ENCODE measurements around the gene PLXNA2. TPM values are rescaled to one million over a fixed set of nuclear protein-coding genes. Genes with fewer than 3 reads are reported as not detected.

Gene PLXNA2
- total RNA-seq, 1 experiment from 2014 or later: 0.89 TPM

DNA sequence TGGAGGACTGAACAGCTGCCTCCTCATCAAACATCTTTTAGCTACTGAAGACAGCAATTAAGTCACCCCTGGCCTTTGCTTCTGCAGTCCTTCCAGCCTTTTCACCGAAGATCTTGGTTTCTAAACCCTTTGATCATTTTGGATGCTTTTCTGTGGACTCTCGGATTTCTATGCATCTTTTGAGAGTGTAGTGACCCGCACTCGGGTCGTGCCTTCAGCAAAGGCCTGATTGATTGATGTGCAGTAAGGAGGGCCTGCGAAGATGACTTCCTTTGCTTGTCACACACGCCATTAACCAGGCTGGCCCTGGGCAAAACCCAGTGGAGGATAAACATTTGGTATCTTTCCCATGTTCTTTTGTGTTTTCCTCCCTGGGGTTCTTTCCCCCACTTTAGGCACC lies 175.8 kb downstream of the PLXNA2 start:
- H3K9me2 ChIP-seq (ENCODE audit: insufficient read depth): no peaks in the 10 kb centered on the region
- ATAC-seq (no peak), DNase-seq (ENCODE audit: low read depth, low spot score) (no peak)
- no peak overlapping the region for H3K4me3 ChIP-seq (replicated peaks in 1 of 2; ENCODE audit: low read depth in 1 of 2, low read length in 2 of 2)
- no peak overlapping the region for H2AFZ ChIP-seq (ENCODE audit: low read depth, low read length, poor library complexity, severe bottlenecking)
- H3K27me3 ChIP-seq (ENCODE audit: insufficient read depth, low read length): peaks cover 22% of the 10 kb centered on the region
- H4K20me1 ChIP-seq (ENCODE audit: insufficient read depth): no peaks in the 10 kb centered on the region
- H3K4me1 ChIP-seq (ENCODE audit: control insufficient read depth in 1 of 2, insufficient read depth in 2 of 2, low read length in 2 of 2): no peaks in the 10 kb centered on the region
- TF ChIP-seq CTCF (IDR thresholded peaks at IDR 0.05 in 2 of 3, conservative IDR thresholded peaks at IDR 0.05 in 1 of 3; ENCODE audit: borderline replicate concordance in 1 of 3, insufficient read depth in 1 of 3, low read depth in 2 of 3, low read length in 2 of 3) (no peak), EGR1 (IDR thresholded peaks at IDR 0.05; ENCODE audit: low read depth) (no peak), EZH2phosphoT487 (IDR thresholded peaks at IDR 0.05; ENCODE audit: borderline replicate concordance) (no peak), EZH2 (IDR thresholded peaks at IDR 0.05) (no peak), POLR2A (IDR thresholded peaks at IDR 0.05; ENCODE audit: borderline replicate concordance, extremely low read depth, insufficient read depth, insufficient read length) (no peak), ELF1 (IDR thresholded peaks at IDR 0.05; ENCODE audit: borderline replicate concordance, low read depth) (no peak), REST (IDR thresholded peaks at IDR 0.05; ENCODE audit: low read depth) (no peak), SIN3A (IDR thresholded peaks at IDR 0.05; ENCODE audit: low read depth) (no peak), YY1 (IDR thresholded peaks at IDR 0.05; ENCODE audit: extremely low read depth, insufficient replicate concordance, low read depth, low read length) (no peak), CEBPB (IDR thresholded peaks at IDR 0.05; ENCODE audit: low read depth) (no peak), ATF3 (IDR thresholded peaks at IDR 0.05) (no peak), RAD21 (IDR thresholded peaks at IDR 0.05; ENCODE audit: low read depth) (no peak), SRF (IDR thresholded peaks at IDR 0.05; ENCODE audit: low read depth) (no peak), TCF7L2 (IDR thresholded peaks at IDR 0.05; ENCODE audit: borderline replicate concordance, extremely low read depth, insufficient read depth, insufficient read length) (no peak), ZFX (IDR thresholded peaks at IDR 0.05) (no peak), JUND (IDR thresholded peaks at IDR 0.05) (no peak), FOSL1 (IDR thresholded peaks at IDR 0.05; ENCODE audit: low read depth) (no peak), CBX3 (IDR thresholded peaks at IDR 0.05; ENCODE audit: low read depth) (no peak), ZNF274 (IDR thresholded peaks at IDR 0.05; ENCODE audit: low read depth, low read length) (no peak)
- TF ChIP-seq, protein P1, sequence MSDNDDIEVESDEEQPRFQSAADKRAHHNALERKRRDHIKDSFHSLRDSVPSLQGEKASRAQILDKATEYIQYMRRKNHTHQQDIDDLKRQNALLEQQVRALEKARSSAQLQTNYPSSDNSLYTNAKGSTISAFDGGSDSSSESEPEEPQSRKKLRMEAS (IDR thresholded peaks at IDR 0.05): no peak
- ChIA-PET CTCF (no interaction called here), POLR2A (no interaction called here), RAD21 (ENCODE audit: low non-redundant PET in 1 of 2, low total read pairs in 2 of 2, uncharacterized antibody in 2 of 2, unreplicated experiment in 2 of 2) (no interaction called here)
- no peaks in the 10 kb centered on the region for H3K9me3 ChIP-seq (ENCODE audit: control insufficient read depth in 1 of 2, insufficient read depth in 1 of 2, low read depth in 1 of 2, low read length in 2 of 2)
- no TSS peak for BruUV-seq (replicated peaks)
- intact Hi-C loops (cut with micrococcal nuclease): no loop called here
- H3K27ac ChIP-seq (ENCODE audit: low read depth, low read length): no peak overlapping the region
- H3K79me2 ChIP-seq (ENCODE audit: insufficient read depth, low read length): no peaks in the 10 kb centered on the region
- no peak overlapping the region for H3K4me2 ChIP-seq (ENCODE audit: low read length)
- H3K9ac ChIP-seq (ENCODE audit: low read length): no peak overlapping the region
- H3K36me3 ChIP-seq (ENCODE audit: control insufficient read depth in 1 of 2, insufficient read depth in 2 of 2, low read length in 2 of 2): no peaks in the 10 kb centered on the region

Measured in HCT116 (cell line).